Neutrophil (primary cell): ENCODE data around the gene IL12RB2.

Experiments
- H3K27ac ChIP-seq: fragments of 200-600 bp; sonication (generic); 2 replicates; pipeline ENCODE4 v1.5.1; 2016; ENCODE audit warnings: mild to moderate bottlenecking, moderate library complexity
- H3K27me3 ChIP-seq: fragments of 200-600 bp; sonication (generic); 2 replicates; pipeline ENCODE4 v1.6.0; 2016; ENCODE audit warnings: mild to moderate bottlenecking
- H3K36me3 ChIP-seq: fragments of 200-600 bp; sonication (generic); 2 replicates; pipeline ENCODE4 v1.5.1; 2017
- H3K4me1 ChIP-seq, 2 experiments: fragments of 200-600 bp in 1 of 2; sonication (generic) in 1 of 2; 1 replicate in 1 of 2; 2 replicates in 1 of 2; pipeline versions ENCODE4 v1.5.1 to v1.6.1; 2013 to 2016; ENCODE audit warnings: low read depth in 1 of 2, low read length in 1 of 2, mild to moderate bottlenecking in 1 of 2, moderate library complexity in 1 of 2; ENCODE audit not compliant: control insufficient read depth in 1 of 2, insufficient read depth in 1 of 2
- H3K4me3 ChIP-seq, 2 experiments: fragments of 200-600 bp in 1 of 2; sonication (generic) in 1 of 2; 1 replicate in 1 of 2; 2 replicates in 1 of 2; pipeline ENCODE4 v1.5.1; 2013 to 2016; ENCODE audit warnings: low read depth in 1 of 2, low read length in 1 of 2, mild to moderate bottlenecking in 1 of 2, moderate library complexity in 1 of 2
- H3K9me3 ChIP-seq: fragments of 200-600 bp; sonication (generic); 2 replicates; pipeline ENCODE4 v1.5.1; 2016
- TF ChIP-seq, protein P1 (sequence below): fragments of 200-600 bp; sonication (generic); IDR thresholded peaks from 2 replicates; pipeline ENCODE4 v1.5.1; 2016; ENCODE audit warnings: antibody characterized with exemption

Gene IL12RB2

DNA sequence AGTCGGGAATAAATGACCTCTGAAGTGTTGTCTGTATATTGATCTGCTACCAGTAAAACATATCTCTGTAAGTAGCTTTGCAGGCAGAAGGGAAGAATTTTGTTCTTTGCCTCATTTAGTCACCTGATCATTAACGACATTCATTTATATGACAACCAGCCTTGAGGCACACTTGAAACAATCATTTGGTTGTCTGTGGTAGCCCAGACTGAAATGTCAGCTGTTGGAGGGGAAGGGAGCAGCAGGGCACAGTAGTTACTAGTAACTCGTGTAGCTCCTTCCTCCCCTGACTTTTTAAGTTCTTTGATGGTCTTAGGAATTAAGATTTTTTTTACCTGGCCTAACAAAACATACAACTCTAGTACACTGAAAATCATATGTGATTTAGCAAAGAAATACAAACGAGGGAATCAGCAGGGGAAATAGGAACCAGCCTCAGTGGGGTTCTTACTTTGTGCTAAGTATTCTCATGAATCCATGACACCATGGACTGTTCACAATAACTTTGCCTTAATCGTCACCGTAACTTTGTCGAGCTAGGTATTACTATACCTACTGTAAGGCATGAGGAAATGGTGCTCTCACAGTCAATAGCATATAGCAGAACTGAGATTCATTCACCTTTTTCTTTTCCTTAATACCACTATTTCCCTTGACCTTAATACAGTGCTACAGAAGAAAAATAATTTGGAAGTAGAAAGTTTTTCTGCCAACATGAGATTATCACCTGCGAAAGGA is 6.4 kb downstream of the IL12RB2 start:
- peaks cover 3% of the 10 kb centered on the region in 2 experiments for H3K4me1 ChIP-seq
- peaks cover 7% of the 10 kb centered on the region for H3K27me3 ChIP-seq
- H3K4me3 ChIP-seq = no peak overlapping the region
- H3K27ac ChIP-seq = no peak overlapping the region
- H3K9me3 ChIP-seq = no peaks in the 10 kb centered on the region
- H3K36me3 ChIP-seq = no peaks in the 10 kb centered on the region
- TF ChIP-seq, protein P1, sequence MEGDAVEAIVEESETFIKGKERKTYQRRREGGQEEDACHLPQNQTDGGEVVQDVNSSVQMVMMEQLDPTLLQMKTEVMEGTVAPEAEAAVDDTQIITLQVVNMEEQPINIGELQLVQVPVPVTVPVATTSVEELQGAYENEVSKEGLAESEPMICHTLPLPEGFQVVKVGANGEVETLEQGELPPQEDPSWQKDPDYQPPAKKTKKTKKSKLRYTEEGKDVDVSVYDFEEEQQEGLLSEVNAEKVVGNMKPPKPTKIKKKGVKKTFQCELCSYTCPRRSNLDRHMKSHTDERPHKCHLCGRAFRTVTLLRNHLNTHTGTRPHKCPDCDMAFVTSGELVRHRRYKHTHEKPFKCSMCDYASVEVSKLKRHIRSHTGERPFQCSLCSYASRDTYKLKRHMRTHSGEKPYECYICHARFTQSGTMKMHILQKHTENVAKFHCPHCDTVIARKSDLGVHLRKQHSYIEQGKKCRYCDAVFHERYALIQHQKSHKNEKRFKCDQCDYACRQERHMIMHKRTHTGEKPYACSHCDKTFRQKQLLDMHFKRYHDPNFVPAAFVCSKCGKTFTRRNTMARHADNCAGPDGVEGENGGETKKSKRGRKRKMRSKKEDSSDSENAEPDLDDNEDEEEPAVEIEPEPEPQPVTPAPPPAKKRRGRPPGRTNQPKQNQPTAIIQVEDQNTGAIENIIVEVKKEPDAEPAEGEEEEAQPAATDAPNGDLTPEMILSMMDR = no peak

DNA sequence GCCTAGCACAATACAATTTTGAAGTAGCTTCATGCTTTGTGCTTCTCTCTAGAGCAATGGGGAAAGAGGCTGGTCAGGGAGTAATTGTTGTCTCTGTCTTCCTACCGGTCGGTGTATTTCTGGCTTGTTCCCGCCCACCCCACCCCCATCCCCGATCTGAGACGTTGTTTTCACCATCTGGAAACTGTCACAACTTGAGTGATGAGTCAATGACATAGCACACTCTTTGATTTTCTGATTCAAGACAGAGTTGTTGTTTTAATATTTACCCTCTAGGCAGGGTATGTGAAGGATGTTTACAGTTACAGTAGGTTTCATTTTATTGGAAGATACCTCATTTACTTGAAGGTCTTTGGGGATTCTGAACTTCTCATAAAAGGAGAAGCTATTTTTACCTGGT is 7.0 kb downstream of the IL12RB2 start:
- H3K9me3 ChIP-seq = no peaks in the 10 kb centered on the region
- TF ChIP-seq, protein P1 = no peak
- no peak overlapping the region for H3K27ac ChIP-seq
- H3K4me1 ChIP-seq = peaks cover 3% of the 10 kb centered on the region in 2 experiments
- H3K27me3 ChIP-seq = peaks cover under 1% of the 10 kb centered on the region
- no peaks in the 10 kb centered on the region for H3K36me3 ChIP-seq
- H3K4me3 ChIP-seq = no peak overlapping the region

DNA sequence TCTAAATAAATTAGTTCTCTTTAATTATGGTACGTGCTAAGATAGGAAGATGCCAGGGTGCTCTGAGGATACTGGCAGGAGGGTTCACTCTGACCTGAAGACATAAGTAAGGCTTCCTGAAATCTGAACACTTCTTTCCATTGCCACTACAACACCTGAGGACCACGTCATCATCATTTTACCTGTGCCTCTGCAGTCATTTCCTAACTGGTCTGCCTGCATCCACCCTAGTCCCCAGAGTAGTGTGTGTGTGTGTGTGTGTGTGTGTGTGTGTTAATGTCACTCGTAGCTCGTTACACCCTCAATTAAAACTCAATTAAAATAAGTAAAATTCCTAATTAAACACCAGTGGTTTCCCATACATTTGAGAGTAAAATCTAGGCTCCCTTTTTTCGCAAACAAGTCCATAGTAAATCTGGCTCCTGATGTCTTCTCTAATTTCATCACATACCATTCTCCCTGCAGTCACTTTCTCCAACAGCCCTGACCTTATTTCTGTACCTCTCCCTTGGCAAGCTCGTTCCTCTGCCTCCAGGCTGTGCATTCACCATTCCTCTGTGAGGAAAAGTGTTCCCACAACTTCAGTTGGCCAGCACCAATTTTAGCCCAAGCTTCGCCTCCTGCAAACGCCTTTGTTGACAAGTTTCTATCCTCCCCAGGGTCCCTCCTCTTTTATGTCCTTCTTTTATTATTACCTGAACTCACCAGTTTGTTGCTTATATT is 8.7 kb downstream of the IL12RB2 start:
- H3K9me3 ChIP-seq = no peaks in the 10 kb centered on the region
- no peaks in the 10 kb centered on the region for H3K36me3 ChIP-seq
- H3K27me3 ChIP-seq = no peaks in the 10 kb centered on the region
- H3K4me1 ChIP-seq = peaks cover 3% of the 10 kb centered on the region in 2 experiments
- H3K4me3 ChIP-seq = no peak overlapping the region
- TF ChIP-seq, protein P1 = no peak
- no peak overlapping the region for H3K27ac ChIP-seq

DNA sequence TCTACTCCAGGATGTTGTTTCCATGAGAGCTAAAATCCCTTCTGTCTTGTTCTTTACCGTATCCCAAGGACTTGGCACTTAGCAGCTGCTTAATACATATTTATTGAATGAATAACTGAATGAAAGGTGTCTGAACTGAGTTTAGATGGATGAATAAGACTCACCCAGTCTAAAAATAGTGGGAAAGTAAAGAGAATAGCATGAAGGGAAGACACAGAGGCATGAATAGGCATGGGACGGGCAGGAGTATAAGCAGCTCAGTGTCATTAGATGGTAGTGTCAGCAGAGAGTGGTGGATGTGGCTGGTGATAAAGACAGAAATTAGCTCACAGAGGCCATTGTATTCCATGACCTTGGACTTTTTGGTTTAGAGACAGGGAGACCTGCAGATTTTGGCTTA is 9.2 kb downstream of the IL12RB2 start:
- H3K4me3 ChIP-seq = no peak overlapping the region
- H3K27ac ChIP-seq = no peak overlapping the region
- no peaks in the 10 kb centered on the region for H3K27me3 ChIP-seq
- TF ChIP-seq, protein P1 = no peak
- H3K36me3 ChIP-seq = no peaks in the 10 kb centered on the region
- H3K4me1 ChIP-seq = peaks cover 3% of the 10 kb centered on the region in 2 experiments
- no peaks in the 10 kb centered on the region for H3K9me3 ChIP-seq

DNA sequence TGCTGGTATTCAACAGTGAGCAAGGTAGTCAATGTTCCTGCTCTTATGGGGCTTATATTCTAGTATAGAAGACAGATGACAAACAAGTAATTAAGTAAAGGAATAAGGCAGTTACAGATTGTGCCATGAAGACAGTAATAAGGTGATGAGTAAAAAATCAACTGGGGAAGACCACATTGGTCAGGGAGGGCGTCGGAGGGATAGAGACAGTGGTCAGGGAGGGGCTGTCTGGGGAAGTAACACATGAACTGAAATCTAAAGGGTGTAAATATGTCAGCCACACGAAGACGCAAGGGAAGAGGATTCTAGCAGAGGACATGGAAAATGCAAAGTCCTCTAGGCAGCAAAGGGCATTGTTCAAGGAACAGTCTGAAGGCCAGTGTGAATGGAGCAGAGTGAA is 10.1 kb downstream of the IL12RB2 start:
- Histone ChIP-seq H3K9me3 (no peaks in the 10 kb centered on the region), H3K27ac (no peak overlapping the region), H3K4me3 (no peak overlapping the region), H3K27me3 (no peaks in the 10 kb centered on the region), H3K4me1 (peaks cover under 1 to 2% of the 10 kb centered on the region in 2 experiments), H3K36me3 (no peaks in the 10 kb centered on the region)
- TF ChIP-seq, protein P1 = no peak
